ENCODE results near the gene TBC1D8. TPM values are rescaled to one million over a fixed set of nuclear protein-coding genes. Genes with fewer than 3 reads are reported as not detected.

Gene TBC1D8
- total and polyA plus RNA-seq, 2 experiments from 2014 or later: 18.0 to 36.9 TPM

- Mint-ChIP-seq H3K36me3 (ENCODE audit: low read depth) (no peaks in the 10 kb centered on the region), H3K27ac (no peak overlapping the region), H3K4me3 (no peak overlapping the region), H3K27me3 (ENCODE audit: insufficient read depth, low read depth, poor library complexity) (peaks cover 2% of the 10 kb centered on the region), H3K4me1 (peaks cover 7% of the 10 kb centered on the region), H3K9me3 (no peaks in the 10 kb centered on the region)
- DNase-seq (ENCODE audit: low spot score) (no peak), ATAC-seq (no peak)
- H3K4me3 ChIP-seq: no peak overlapping the region
- H3K9me2 ChIP-seq (ENCODE audit: insufficient read depth): no peaks in the 10 kb centered on the region
- peaks cover 6% of the 10 kb centered on the region; the same call in 1 of the 2 replicates for H3K4me1 ChIP-seq (ENCODE audit: insufficient read depth)
- no peak overlapping the region for H3K4me2 ChIP-seq
- no peaks in the 10 kb centered on the region for H3K27me3 ChIP-seq (ENCODE audit: insufficient read depth)
- TF ChIP-seq EZH2 (IDR thresholded peaks at IDR 0.05; ENCODE audit: low read depth, unreplicated experiment) (no peak), ZNF114 (CRISPR knock-in tag; IDR thresholded peaks at IDR 0.05) (no peak), ZNF462 (CRISPR knock-in tag; IDR thresholded peaks at IDR 0.05) (no peak), JUNB (IDR thresholded peaks at IDR 0.05; ENCODE audit: unreplicated experiment) (no peak), POLR2AphosphoS5 (IDR thresholded peaks at IDR 0.05; ENCODE audit: low read depth) (no peak), ZNF331 (CRISPR knock-in tag; IDR thresholded peaks at IDR 0.05; ENCODE audit: low read depth) (no peak), CREB1 (CRISPR knock-in tag; IDR thresholded peaks at IDR 0.05; ENCODE audit: low read depth) (no peak), REST (IDR thresholded peaks at IDR 0.05; ENCODE audit: unreplicated experiment) (no peak), EZH2phosphoT487 (IDR thresholded peaks at IDR 0.05; ENCODE audit: unreplicated experiment) (no peak), ETS1 (IDR thresholded peaks at IDR 0.05) (no peak), CTCF (conservative IDR thresholded peaks at IDR 0.05; ENCODE audit: low read depth in 2 of 2) (no peak), NANOG (IDR thresholded peaks at IDR 0.05; ENCODE audit: borderline replicate concordance) (no peak)
- no peaks in the 10 kb centered on the region for H3K79me2 ChIP-seq (replicated peaks; ENCODE audit: insufficient read depth)
- H4K20me1 ChIP-seq (replicated peaks; ENCODE audit: insufficient read depth): no peaks in the 10 kb centered on the region
- no peak overlapping the region for H3K27ac ChIP-seq (ENCODE audit: low read depth)
- no peak overlapping the region for H2AFZ ChIP-seq
- H3K36me3 ChIP-seq (ENCODE audit: insufficient read depth): no peaks in the 10 kb centered on the region; the same call in 1 of the 2 replicates
- H3F3A ChIP-seq (replicated peaks; ENCODE audit: low read depth): no peaks in the 10 kb centered on the region
Observed at GRCh38 chr2:100976645-100977391, 174.4 kb downstream of the TBC1D8 start.

Data from GM23338 (cell line).